Measurements from ENCODE around the gene NPB.
"Not testable (repeated sequence)": the region's sequence is repeated elsewhere in the genome, so short reads cannot be mapped to it uniquely, and the experiment has no call there.

Gene NPB

GRCh38 chr17:81916234-81917001 is 14.4 kb downstream of the NPB start:
- peak overlapping the region; percentile 69 for H3K4me3 ChIP-seq (ENCODE audit: low read depth, low read length)
- no peak for TF ChIP-seq CTCF (IDR thresholded peaks at IDR 0.05; ENCODE audit: insufficient read depth, low read depth, low read length, missing control alignments)
- DNase-seq (ENCODE audit: low read depth) = no peak

- TF ChIP-seq CTCF (IDR thresholded peaks at IDR 0.05; ENCODE audit: insufficient read depth, low read depth, low read length, missing control alignments) = no peak
- DNase-seq (ENCODE audit: low read depth) = peak; percentile 91
- H3K4me3 ChIP-seq (ENCODE audit: low read depth, low read length) = peak within 1 kb of the TSS; percentile 69
Observed at GRCh38 chr17:81917565-81918332, 15.7 kb downstream of the NPB start, which contains the start of gene SIRT7. SIRT7 (minus strand) TSS chr17:81918176; CDS start chr17:81918131, 45 bp downstream.

- not testable (repeated sequence) for H3K4me3 ChIP-seq (ENCODE audit: low read depth, low read length); DNase-seq (ENCODE audit: low read depth)
Observed at GRCh38 chr17:81918333-81918669, 16.3 kb downstream of the NPB start.

- DNase-seq (ENCODE audit: low read depth) = no peak
- H3K4me3 ChIP-seq (ENCODE audit: low read depth, low read length) = no peak overlapping the region
- no peak for TF ChIP-seq CTCF (IDR thresholded peaks at IDR 0.05; ENCODE audit: insufficient read depth, low read depth, low read length, missing control alignments)
Observed at GRCh38 chr17:81918832-81919545, 17.0 kb downstream of the NPB start.

GRCh38 chr17:81920612-81921536 is 18.8 kb downstream of the NPB start:
- H3K4me3 ChIP-seq (ENCODE audit: low read depth, low read length) = no peak overlapping the region
- no peak for TF ChIP-seq CTCF (IDR thresholded peaks at IDR 0.05; ENCODE audit: insufficient read depth, low read depth, low read length, missing control alignments)
- DNase-seq (ENCODE audit: low read depth) = no peak

- TF ChIP-seq CTCF (IDR thresholded peaks at IDR 0.05; ENCODE audit: insufficient read depth, low read depth, low read length, missing control alignments) = no peak
- no peak overlapping the region for H3K4me3 ChIP-seq (ENCODE audit: low read depth, low read length)
Observed at GRCh38 chr17:81921537-81921862, 19.5 kb downstream of the NPB start.

More at GRCh38 chr17:81921537-81921862, 19.5 kb downstream of the NPB start:
- DNase-seq (ENCODE audit: low read depth) = no peak
